ENCODE data around the gene ZNF385B.

ZNF385B gene

GRCh38 chr2:179581605-179582004 lies 279.8 kb downstream of the ZNF385B start:
- in situ Hi-C loops (cut with HindIII; ENCODE audit: low pct_ligation_motif_present, low pct_unique_long_range_greater_than_20kb, low sequenced_read_pairs) = no loop called here
- no peak for DNase-seq

GRCh38 chr2:179580378-179581146 lies 280.9 kb downstream of the ZNF385B start:
- in situ Hi-C loops (cut with HindIII; ENCODE audit: low pct_ligation_motif_present, low pct_unique_long_range_greater_than_20kb, low sequenced_read_pairs) = no loop called here
- DNase-seq = peak; percentile 52

- DNase-seq = peak; percentile 55
- in situ Hi-C loops (cut with HindIII; ENCODE audit: low pct_ligation_motif_present, low pct_unique_long_range_greater_than_20kb, low sequenced_read_pairs) = no loop called here
Measured at GRCh38 chr2:179579800-179580199, 281.6 kb downstream of the ZNF385B start.

- in situ Hi-C loops (cut with HindIII; ENCODE audit: low pct_ligation_motif_present, low pct_unique_long_range_greater_than_20kb, low sequenced_read_pairs) = no loop called here
Measured at GRCh38 chr2:179578171-179578916, 283.1 kb downstream of the ZNF385B start.

GRCh38 chr2:179574061-179574519 lies 287.3 kb downstream of the ZNF385B start:
- in situ Hi-C loops (cut with HindIII; ENCODE audit: low pct_ligation_motif_present, low pct_unique_long_range_greater_than_20kb, low sequenced_read_pairs) = no loop called here
- DNase-seq = no peak

More at GRCh38 chr2:179578171-179578916, 283.1 kb downstream of the ZNF385B start:
- no peak for DNase-seq

GRCh38 chr2:179572544-179572943 lies 288.9 kb downstream of the ZNF385B start:
- DNase-seq = no peak

GRCh38 chr2:179571721-179572120 lies 289.7 kb downstream of the ZNF385B start:
- no peak for DNase-seq

More at GRCh38 chr2:179572544-179572943, 288.9 kb downstream of the ZNF385B start:
- in situ Hi-C loops (cut with HindIII; ENCODE audit: low pct_ligation_motif_present, low pct_unique_long_range_greater_than_20kb, low sequenced_read_pairs) = no loop called here

GRCh38 chr2:179571252-179571651 lies 290.2 kb downstream of the ZNF385B start:
- no peak for DNase-seq
- in situ Hi-C loops (cut with HindIII; ENCODE audit: low pct_ligation_motif_present, low pct_unique_long_range_greater_than_20kb, low sequenced_read_pairs) = no loop called here

More at GRCh38 chr2:179571721-179572120, 289.7 kb downstream of the ZNF385B start:
- in situ Hi-C loops (cut with HindIII; ENCODE audit: low pct_ligation_motif_present, low pct_unique_long_range_greater_than_20kb, low sequenced_read_pairs) = no loop called here

- in situ Hi-C loops (cut with HindIII; ENCODE audit: low pct_ligation_motif_present, low pct_unique_long_range_greater_than_20kb, low sequenced_read_pairs) = no loop called here
- DNase-seq = no peak
Measured at GRCh38 chr2:179569831-179570233, 291.6 kb downstream of the ZNF385B start.

GRCh38 chr2:179565807-179566206 lies 295.6 kb downstream of the ZNF385B start:
- in situ Hi-C loops (cut with HindIII; ENCODE audit: low pct_ligation_motif_present, low pct_unique_long_range_greater_than_20kb, low sequenced_read_pairs) = no loop called here
- no peak for DNase-seq

- DNase-seq = no peak
- in situ Hi-C loops (cut with HindIII; ENCODE audit: low pct_ligation_motif_present, low pct_unique_long_range_greater_than_20kb, low sequenced_read_pairs) = no loop called here
Measured at GRCh38 chr2:179562330-179562885, 299.0 kb downstream of the ZNF385B start.

- DNase-seq = no peak
- in situ Hi-C loops (cut with HindIII; ENCODE audit: low pct_ligation_motif_present, low pct_unique_long_range_greater_than_20kb, low sequenced_read_pairs) = no loop called here
Measured at GRCh38 chr2:179561702-179562101, 299.7 kb downstream of the ZNF385B start.

GRCh38 chr2:179560257-179560735 lies 301.1 kb downstream of the ZNF385B start:
- DNase-seq = no peak
- in situ Hi-C loops (cut with HindIII; ENCODE audit: low pct_ligation_motif_present, low pct_unique_long_range_greater_than_20kb, low sequenced_read_pairs) = no loop called here

- DNase-seq = no peak
- in situ Hi-C loops (cut with HindIII; ENCODE audit: low pct_ligation_motif_present, low pct_unique_long_range_greater_than_20kb, low sequenced_read_pairs) = no loop called here
Measured at GRCh38 chr2:179559108-179559806, 302.2 kb downstream of the ZNF385B start.

GRCh38 chr2:179558010-179558934 lies 303.1 kb downstream of the ZNF385B start:
- in situ Hi-C loops (cut with HindIII; ENCODE audit: low pct_ligation_motif_present, low pct_unique_long_range_greater_than_20kb, low sequenced_read_pairs) = no loop called here
- DNase-seq = no peak

GRCh38 chr2:179556425-179556824 lies 305.0 kb downstream of the ZNF385B start:
- DNase-seq = no peak
- in situ Hi-C loops (cut with HindIII; ENCODE audit: low pct_ligation_motif_present, low pct_unique_long_range_greater_than_20kb, low sequenced_read_pairs) = no loop called here

- no peak for DNase-seq
- in situ Hi-C loops (cut with HindIII; ENCODE audit: low pct_ligation_motif_present, low pct_unique_long_range_greater_than_20kb, low sequenced_read_pairs) = no loop called here
Measured at GRCh38 chr2:179555691-179556283, 305.6 kb downstream of the ZNF385B start.
